GM18873 (cell line): ENCODE results near the gene NUDT16L1.
"Not testable (repeated sequence)": the region's sequence is repeated elsewhere in the genome, so short reads cannot be mapped to it uniquely, and the experiment has no call there.

Source experiments
- ATAC-seq: cut with Tn5 transposase; IDR thresholded peaks from one replicate; pipeline ENCODE4 v1.9.1; 2021; ENCODE audit warnings: mild to moderate bottlenecking, moderate library complexity, moderate number of reproducible peaks; ENCODE audit not compliant: unreplicated experiment, low FRiP score

Gene NUDT16L1

DNA sequence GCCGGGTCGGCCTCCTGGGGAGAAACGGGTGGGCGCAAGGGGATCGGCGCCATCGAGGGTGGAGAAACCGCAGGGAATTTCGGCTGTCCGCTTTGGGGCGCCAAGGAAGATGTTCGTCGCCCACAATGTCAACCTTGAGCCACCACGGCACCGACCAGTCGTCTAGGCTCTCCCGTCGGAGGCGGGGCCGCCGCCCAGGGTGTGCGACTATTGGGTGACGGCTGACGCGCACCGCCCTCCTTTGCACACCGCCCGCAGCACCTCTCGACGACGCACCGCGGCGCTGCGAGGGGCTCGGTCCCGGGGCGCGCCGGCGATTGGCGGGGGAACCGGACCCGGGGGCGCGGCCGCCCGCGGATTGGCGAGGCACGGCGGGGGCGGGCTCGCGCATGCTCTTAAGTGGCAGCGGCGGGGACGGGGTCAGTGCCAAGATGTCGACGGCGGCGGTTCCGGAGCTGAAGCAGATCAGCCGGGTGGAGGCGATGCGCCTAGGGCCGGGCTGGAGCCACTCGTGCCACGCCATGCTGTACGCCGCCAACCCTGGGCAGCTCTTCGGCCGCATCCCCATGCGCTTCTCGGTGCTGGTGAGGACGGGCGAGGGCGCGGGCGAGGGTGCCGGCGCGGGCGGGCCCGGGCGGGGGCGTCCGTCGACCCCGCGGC is at the start of gene NUDT16L1:
Gene NUDT16L1 (plus strand): TSS at position 267 of the 660 bp plus-strand sequence. CDS start 165 bp downstream, at position 432.
- peak; percentile 83 for ATAC-seq

DNA sequence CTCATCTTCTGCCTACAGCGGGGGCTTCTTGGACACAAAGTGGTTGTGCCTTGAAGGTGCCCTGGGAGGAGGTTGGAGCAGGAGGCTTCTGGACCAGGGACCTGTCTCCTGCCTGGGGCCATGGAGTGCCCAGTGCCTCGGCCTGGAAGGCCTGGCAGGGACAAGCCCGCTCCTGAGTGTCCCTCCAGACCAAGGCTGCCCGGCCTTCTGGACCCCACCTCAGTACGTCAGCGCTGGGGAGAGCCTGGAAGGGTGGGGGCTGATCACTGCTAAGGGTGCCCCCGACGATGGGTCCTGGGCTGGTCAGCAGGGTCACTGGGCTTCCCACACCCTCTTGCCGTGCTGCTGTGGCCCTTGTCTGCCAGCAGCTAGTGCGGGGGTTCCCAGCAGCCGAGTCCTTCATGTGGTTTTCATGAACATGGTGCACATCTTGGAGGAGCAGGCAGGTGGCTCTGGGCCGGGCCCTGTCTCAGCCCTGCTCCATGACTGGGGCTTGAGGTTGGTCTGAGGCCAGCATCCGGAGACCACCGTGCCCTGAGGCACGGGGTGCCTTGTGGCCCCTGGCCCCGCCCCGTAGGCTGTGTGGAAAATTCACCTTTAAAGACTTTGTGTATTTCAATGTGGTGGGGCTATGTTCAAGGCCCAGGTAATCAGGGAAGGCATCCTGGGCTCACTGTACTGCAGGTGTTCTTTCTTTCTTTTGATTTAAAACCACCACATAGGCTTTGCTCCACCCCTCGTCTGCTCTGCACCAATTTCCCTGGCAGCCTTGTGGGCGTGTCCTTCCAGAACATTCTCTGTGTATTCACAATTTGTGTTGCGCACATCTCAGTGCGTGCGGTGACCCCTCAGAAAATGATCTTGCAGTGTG is 46.4 kb upstream of the NUDT16L1 start:
- ATAC-seq, result no peak

DNA sequence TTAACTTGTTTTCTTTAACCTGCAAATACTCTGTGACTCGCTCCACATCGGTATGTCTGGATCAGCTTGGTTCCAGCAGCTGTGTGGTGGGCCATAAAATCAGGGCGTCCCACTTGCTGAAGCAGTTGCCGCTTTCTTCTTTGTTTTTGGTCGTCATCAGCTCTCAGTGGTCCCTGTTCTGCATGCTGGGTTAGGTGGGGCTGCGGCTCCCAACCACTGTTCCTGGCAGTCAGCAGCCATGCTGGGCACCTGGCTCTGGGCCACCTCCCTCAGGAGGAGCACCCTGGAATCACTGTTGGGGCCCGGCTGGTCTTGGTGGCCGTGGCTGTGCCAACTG is 45.8 kb upstream of the NUDT16L1 start:
- no peak for ATAC-seq

DNA sequence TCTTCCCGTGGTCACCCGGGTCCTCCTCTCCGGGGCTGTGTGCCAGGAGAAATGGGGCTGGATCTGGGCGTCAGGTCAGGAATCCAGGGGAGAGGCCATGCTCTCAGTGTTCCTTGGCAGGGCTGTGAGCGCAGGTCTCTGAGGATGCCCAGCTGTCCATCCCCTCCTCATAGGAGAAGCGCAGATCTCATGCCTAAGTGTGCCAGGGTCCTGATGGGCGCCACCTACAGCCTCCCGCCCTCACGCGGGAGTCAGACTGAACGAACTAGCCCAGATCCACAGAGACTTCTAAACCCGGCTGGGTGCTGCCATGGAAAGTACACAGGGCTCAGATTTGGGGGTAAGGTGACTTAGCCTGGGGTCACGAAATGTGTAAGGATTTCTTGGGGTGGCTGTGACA is 44.4 kb upstream of the NUDT16L1 start:
- no peak for ATAC-seq

DNA sequence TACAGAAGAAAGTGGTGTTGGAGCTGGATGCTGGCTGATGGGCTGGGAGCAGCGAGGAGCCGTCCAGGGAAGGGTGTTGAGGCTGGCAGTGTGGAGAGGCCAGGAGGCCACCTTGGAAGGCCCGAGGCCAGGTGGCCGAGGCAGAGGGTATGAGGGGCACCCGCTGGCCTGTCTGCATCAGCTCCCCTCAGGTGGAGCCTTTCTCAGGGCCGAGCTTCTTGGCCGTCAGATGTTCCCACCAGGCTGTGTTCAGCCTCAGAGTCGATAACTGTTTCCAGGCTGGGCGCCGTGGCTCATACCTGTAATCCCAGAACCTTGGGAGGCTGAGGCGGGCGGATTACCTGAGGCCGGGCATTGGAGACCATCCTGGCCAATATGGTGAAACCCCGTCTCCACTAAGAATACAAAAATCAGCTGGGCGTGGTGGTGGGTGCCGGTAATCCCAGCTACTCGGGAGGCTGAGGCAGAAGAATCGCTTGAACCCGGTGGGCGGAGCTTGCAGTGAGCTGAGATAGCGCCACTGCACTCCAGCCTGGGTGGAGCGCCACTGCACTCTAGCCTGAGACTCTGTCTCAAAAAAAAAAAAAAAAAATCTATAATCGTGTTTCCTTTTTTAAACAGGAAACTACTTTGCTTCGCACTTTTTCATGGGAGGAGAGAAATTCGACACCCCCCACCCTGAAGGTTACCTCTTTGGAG is 43.5 kb upstream of the NUDT16L1 start:
- no peak for ATAC-seq

DNA sequence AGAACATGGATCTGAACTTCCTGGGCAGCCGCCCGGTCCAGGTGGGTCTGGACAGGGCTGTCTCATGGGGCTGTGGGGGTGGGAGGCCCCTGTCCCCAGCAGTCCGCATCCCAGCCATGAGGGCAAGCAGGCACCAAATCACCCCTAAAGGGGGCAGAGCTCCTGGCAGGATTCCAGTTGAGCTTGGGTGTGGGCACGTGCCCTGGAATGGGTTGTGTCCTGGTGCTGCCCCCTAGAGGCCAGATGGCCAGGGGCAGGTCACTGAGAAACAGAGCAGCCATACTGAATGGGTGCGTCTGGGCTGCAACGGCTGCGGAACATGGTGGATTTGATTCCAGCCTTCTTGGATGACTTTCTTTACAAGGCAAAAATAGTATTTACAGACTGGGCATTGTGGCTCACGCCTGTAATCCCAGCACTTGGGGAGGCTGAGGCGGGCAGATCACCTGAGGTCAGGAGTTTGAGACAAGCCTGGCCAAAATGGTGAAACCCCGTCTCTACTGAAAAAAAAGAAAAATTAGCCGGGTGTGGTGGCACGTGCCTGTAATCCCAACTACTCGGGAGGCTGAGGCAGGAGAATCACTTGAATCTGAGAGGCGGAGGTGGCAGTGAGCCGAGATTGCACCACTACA is 42.8 kb upstream of the NUDT16L1 start:
- not testable (repeated sequence) for ATAC-seq

DNA sequence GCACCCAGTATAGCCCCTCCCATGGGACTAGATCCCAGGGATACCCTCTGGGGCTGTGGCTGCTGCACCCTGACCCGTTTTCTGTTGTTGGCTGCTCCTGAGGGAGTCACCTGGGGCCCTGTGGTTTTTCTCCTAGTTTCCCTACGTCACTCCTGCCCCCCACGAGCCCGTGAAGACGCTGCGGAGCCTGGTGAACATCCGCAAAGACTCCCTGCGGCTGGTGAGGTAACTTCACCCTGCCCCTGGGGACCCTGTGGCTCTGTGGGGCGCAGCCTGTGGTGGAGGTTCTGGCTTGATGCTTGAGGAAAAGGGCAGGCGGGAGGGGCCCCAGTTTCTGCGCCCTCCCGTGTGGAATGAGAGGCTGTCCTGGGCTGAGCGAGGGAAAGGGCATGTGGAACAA is 41.5 kb upstream of the NUDT16L1 start:
- no peak for ATAC-seq

DNA sequence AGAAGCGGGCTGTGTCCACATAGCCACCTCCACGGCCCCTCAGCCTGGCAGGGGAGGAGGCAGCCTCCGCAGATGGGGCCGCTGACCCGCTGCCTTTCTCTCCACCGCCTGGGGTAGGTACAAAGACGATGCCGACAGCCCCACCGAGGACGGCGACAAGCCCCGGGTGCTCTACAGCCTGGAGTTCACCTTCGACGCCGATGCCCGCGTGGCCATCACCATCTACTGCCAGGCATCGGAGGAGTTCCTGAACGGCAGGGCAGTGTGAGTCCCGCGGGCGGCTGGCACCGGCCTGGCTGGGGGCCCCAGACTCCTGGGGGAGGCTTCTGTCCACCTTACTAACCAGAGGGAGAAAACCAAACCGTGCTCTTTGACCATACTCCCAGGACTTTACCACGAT is 40.8 kb upstream of the NUDT16L1 start:
- ATAC-seq, result no peak

DNA sequence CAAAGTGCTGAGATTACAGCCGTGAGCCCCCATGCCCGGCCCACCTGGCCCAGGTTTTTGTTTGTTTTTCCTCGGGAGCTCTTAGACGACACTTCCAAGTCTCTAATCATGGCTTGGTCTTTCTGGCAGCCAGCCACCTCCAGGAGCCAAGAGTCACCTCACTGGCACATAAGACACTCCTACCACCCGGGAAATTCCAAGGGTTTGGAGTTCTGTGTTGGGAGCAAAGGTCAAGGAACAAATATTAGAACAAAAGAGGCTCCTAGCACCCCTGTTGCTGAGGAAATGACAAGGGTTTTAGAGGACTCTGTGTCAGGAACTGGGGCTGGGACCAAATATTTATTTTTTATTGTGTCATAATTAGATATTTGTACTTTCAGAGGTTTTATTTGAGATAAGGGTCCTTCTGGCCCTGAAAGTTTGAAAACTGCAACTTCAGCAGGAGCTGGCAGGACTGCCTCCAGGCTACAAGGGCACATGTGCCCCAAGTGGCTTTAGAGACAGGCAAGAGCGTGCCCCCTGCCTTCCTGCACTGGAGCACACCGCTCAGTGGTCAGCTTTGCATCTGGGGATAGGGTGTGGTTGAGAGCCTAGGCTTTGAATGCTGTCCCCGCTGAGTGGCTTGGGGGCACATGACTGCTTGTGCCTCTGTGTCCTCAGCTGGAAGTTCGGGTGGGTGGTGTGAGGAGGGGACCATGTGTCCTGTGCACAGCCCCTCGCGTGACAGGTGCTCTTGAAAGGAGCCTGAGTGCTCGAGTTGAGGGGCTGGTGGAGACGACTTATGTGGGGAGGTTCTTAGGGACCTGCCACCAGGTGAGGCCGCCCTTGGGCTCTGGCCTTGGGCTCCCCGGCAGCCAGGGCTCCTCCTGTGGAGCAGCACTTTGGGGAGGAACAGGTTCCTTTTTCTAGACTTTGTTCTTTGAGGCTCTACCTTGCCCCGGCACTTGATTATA is 39.1 kb upstream of the NUDT16L1 start:
- ATAC-seq, result no peak

DNA sequence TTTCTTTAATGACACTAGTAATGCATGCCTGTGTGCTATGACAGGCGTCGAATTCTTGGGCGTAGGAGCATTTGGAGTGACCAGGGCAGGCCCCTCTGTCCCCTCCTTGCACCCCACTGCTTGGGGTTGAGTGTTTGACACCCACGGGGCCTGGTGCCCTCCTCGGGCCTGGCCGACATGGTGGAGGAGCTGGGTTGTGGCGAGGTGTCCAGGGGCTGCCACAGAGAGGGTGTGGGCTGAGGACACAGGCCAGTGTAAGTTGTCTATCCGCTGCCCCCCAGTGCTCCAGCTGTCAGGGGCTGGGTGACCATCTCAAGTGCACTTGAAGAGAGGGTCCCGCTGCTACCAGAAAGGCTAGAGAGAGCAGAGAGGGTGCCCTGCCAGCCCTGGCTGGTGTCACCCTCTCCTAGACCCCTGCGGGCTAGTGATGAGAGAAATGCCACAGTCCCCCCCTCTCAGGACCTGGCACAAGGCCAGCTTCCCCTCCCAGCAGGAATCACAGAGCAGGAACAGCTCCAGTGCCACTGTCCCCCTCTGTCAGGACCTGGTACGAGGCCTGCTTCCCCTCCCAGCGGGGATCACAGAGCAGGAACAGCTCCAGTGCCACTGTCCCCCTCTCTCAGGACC is 38.3 kb upstream of the NUDT16L1 start:
- ATAC-seq, result no peak

DNA sequence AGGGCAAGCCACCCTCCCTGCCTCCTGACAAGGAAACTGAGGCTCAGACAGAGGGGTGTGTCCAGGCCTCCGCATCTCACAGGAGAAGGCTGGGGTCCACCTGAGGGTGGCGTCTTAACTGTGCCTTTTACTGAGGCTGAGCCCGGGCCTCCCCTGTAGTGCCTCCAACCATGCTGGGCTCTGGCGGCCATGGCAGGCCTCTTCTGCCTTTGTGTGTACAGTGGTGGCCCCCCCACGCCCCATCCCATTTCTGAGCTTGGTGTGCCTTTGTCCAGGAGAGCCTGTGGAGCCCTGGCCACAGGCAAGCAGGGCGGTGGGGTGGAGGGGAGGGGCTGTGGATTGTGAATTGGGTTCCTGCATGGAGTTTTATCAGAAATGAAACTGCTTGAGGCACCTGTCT is 37.6 kb upstream of the NUDT16L1 start:
- ATAC-seq, result no peak

DNA sequence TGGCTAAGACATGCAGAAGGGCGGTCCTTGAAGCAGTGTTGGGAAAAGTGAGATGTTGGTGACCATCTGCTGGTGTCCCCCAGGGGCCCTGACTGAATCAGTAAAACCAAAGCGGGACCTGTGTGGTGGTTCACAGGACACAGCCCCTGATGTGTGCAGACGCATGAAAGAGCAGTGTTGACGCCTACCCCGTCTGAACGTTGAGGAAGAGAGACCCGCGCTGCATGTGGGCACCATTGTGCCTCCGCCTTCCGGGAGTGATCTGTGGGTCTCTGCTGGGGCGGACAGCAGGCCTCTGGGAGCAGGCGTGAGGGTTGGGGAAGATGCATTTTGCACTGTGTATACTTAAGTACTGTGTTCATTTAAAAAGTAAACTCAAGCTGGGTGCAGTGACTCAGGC is 37.1 kb upstream of the NUDT16L1 start:
- ATAC-seq, result no peak

DNA sequence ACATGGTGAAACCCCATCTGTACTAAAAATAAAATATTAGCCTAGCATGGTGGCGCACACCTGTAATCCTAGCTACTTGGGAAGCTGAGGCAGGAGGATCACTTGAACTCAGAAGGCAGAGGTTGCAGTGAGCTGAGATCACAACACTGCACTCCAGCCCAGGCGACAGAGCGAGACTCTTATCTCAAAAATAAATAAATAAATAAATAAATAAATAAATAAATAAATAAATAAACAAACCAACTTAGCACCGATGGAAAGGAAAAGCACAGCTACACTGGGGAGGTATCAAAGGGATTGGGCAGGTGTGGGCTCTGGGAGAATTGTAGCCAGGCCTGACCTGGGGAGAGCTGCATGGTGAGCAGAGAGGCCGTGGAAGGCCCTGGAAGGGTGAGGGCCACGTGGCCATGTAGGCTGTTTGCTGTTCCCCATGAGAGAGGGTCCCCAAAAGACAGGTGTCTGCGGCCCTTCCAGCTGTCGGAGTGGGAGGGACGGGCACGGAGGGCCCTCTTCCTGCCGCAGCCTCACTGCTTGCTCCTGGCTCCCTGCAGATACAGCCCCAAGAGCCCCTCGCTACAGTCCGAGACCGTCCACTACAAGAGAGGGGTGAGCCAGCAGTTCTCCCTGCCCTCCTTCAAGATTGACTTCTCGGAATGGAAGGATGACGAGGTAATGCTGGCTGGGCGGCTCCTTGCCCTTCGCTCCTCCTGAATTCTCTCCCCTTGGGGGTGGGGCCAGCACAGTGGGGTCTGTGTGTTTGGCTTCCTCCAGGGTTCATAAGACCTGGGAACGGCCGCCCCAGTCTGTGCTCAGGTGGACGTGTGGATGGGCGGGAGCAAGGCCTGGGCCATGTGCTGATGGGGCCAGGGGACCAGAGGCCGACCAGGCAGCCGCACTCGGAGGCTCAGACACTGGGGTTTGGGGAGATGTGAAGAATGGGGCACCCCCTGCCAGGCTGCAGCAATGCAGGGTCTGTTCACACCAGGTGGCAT is 36.4 kb upstream of the NUDT16L1 start:
- ATAC-seq, result no peak

DNA sequence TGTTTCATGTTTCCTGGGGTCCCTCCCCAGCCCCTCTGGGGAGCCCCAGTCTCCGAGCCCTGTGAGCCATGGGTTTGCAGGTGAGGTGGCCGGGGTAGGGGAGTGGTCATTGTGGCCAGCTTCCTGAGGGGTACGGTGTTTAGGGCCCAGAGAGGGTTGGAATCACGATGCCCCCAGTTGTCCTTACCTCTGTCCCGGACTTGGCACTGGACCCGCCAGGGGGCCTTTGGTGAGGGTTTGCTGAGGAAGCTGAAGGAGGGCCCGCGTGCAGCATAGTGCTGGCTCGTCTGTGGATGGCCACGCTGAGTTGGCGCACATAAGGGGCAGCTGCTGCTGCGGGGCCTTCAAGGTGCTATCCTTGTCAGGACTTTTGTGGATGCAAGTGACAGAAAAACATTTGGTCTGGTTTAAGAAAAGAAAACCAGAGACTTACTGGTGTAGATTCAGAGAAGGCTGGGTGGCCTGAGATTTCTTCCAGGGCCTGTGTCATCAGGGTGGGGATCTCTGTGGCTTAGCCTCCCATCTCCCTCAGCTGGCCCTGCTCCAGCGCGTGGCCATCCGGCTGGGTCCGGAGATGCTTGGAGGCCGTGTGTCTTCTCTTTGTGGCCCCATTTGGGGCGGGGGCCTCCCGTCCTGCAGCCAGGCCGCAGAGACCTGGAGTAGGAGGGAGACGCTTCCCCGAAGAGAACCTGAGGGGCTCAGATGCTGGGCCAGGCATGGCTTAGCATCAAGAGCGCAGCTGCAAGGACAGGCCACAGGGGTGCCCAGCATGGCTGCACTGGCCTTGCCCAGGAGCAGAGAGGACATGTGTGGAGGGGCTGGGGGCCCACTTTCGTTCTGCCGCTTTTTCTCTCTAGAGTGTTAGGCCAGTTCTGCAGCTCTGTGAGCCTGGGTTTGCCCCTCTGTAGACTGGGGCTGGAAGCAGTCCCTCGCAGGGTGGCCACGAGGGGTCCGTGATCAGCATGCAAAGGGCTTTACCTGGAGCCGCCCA is 33.7 kb upstream of the NUDT16L1 start:
- no peak for ATAC-seq

DNA sequence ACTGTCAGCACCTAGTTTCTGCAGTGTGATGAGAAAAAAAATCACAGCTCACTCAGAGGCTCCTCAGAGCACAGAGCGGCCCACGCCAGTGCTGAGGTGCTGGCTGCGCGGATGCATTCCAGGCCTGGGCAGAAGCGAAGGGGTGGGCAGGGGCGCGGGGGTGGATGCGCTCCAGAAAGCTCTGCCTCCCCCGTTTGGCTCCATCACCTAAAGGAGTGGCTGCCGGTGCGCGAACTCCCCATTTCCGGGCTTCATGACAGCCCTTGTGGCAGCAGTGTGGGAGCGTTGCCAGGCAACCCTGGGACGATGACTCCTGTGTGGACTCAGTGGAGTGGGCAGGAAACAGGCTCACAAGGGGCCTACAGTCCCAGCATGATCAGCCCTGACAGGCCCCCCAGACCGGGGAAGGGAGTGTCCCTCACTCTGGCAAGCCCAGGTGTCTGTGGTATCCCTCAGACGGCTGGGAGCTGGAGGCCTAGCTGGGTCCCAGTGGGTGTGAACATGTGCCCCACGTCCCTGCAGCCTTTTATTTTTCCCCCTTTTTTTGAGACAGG is 32.8 kb upstream of the NUDT16L1 start:
- ATAC-seq, result no peak

DNA sequence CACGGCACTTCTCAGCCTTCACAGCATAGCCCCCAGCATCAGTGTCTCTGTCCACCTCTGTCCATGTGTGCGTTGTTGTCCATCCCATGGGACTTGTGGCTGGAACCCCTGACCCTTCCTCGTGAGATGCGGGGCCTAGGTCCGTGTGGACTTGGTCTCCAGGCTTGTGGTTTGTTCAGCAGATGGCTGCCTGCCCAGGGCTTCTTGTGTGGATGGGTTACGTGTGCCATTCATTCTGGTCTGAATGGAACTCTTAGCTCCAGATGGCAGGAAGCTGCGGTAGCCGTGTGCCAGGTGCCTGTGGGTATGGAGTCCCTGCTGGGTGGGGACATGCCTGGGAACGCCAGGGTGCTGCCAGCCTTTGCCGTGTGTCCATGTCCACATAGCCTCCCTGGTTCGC is 31.7 kb upstream of the NUDT16L1 start:
- ATAC-seq, result no peak

DNA sequence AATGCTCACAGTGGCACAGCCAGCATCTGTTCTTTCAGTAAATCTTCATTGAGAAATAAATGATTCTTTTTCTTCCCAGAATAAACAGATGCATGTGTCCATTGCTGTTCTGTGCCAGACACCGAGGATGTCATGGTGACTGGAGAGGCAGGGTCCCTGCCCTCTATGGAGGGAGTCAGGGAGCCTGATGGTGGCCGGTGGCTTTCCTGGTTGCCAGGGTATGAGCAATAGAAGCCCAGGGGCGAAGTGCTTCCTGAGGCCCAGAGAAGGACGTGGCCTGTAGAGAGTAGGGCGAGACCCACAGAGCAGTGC is 29.9 kb upstream of the NUDT16L1 start:
- no peak for ATAC-seq
